Endothelial cell of umbilical vein (primary cell): Measurements from ENCODE around the gene DSCAML1. TPM values are rescaled to one million over a fixed set of nuclear protein-coding genes. Genes with fewer than 3 reads are reported as not detected.

Experiments
- BruUV-seq: library from RNA; stranded (reverse); fragments of 400-500 nt; replicated peaks from 2 replicates; lab custom pipeline; 2021; lab: Mats Ljungman, UMichigan
- CTCF ChIA-PET: fragments of 300-600, 350-600 bp; sonication (Branson Sonifier 250); formaldehyde crosslinking; loops from one replicate; lab custom pipeline; 2021; ENCODE audit warnings: antibody characterized with exemption, inconsistent platforms; lab: Charles Lee
- POLR2A ChIA-PET: fragments of 300-600, 350-600 bp; sonication (Branson Sonifier 250); formaldehyde crosslinking; loops from one replicate; lab custom pipeline; 2021; ENCODE audit warnings: antibody characterized with exemption, inconsistent platforms; lab: Charles Lee
- DNase-seq: peaks from one replicate; pipeline ENCODE4 v3.0.0-alpha.2; 2011; ENCODE audit warnings: low read depth, low spot score
- FAIRE-seq: peaks from 2 replicates; lab custom pipeline; 2011; peaks lifted over from hg19 to GRCh38; lab: Jason Lieb, UNC
- H2AFZ ChIP-seq: 2 replicates; pipeline ENCODE4 v1.6.0; 2012; ENCODE audit warnings: low read depth, low read length, control low read depth, inconsistent platforms
- H3K27ac ChIP-seq: 2 replicates; pipeline ENCODE4 v1.5.1; 2011; ENCODE audit warnings: low read depth, mild to moderate bottlenecking, control low read depth, low read length, moderate library complexity; ENCODE audit not compliant: insufficient read depth
- H3K27me3 ChIP-seq, 2 experiments: 2 replicates each; pipeline versions ENCODE4 v1.6.0 to v1.6.1; 2011; ENCODE audit warnings: low read length in 2 of 2, mixed read lengths in 1 of 2; ENCODE audit not compliant: control insufficient read depth in 2 of 2, insufficient read depth in 2 of 2
- H3K36me3 ChIP-seq, 2 experiments: 2 replicates in 1 of 2; 3 replicates in 1 of 2; pipeline ENCODE4 v1.5.1; 2011; ENCODE audit warnings: low read length in 2 of 2, mild to moderate bottlenecking in 1 of 2, moderate library complexity in 1 of 2; ENCODE audit not compliant: control insufficient read depth in 2 of 2, insufficient read depth in 2 of 2; ENCODE audit errors: extremely low read depth in 1 of 2
- H3K4me1 ChIP-seq: 3 replicates; pipeline ENCODE4 v1.5.1; 2011; ENCODE audit warnings: mild to moderate bottlenecking, low read length; ENCODE audit not compliant: control insufficient read depth, insufficient read depth; ENCODE audit errors: extremely low read depth
- H3K4me2 ChIP-seq: 2 replicates; pipeline ENCODE4 v1.6.1; 2011; ENCODE audit warnings: low read length, control low read depth, mixed read lengths; ENCODE audit not compliant: insufficient read depth
- H3K4me3 ChIP-seq, 3 experiments: fragments of 200-600 bp in 1 of 3; sonication (generic), shearing (Covaris generic) in 1 of 3; replicated peaks in 1 of 3; 2 replicates each; pipeline ENCODE4 v1.5.1; 2011 to 2016; ENCODE audit warnings: control low read depth in 3 of 3, low read length in 3 of 3, mild to moderate bottlenecking in 2 of 3, inconsistent platforms in 1 of 3, low read depth in 1 of 3, moderate library complexity in 1 of 3; ENCODE audit not compliant: insufficient read depth in 1 of 3
- H3K79me2 ChIP-seq: 2 replicates; pipeline ENCODE4 v1.6.0; 2012; ENCODE audit warnings: low read length, inconsistent platforms; ENCODE audit not compliant: control insufficient read depth, insufficient read depth
- H3K9ac ChIP-seq: replicated peaks from 2 replicates; pipeline ENCODE3; 2011; ENCODE audit warnings: low read length, control low read depth; ENCODE audit not compliant: insufficient read depth; ENCODE audit errors: extremely low read depth
- H3K9me1 ChIP-seq: replicated peaks from 3 replicates; pipeline ENCODE4 v1.6.0; 2011; ENCODE audit warnings: mild to moderate bottlenecking, low read length; ENCODE audit not compliant: control insufficient read depth, insufficient read depth; ENCODE audit errors: extremely low read depth
- H3K9me3 ChIP-seq: replicated peaks from 2 replicates; pipeline ENCODE4 v1.5.1; 2012; ENCODE audit warnings: low read length, inconsistent platforms; ENCODE audit not compliant: control insufficient read depth, insufficient read depth
- H4K20me1 ChIP-seq: replicated peaks from 2 replicates; pipeline ENCODE3; 2011; ENCODE audit warnings: mild to moderate bottlenecking, low read length; ENCODE audit not compliant: control insufficient read depth, insufficient read depth; ENCODE audit errors: extremely low read depth
- CTCF ChIP-seq, 2 donors: IDR thresholded peaks; 1 replicate in 1 of 2; 2 replicates in 1 of 2; pipeline ENCODE4 v1.5.1; 2011; ENCODE audit warnings: low read length in 2 of 2, mild to moderate bottlenecking in 2 of 2, moderate library complexity in 2 of 2, control low read depth in 1 of 2, inconsistent platforms in 1 of 2, low read depth in 1 of 2; ENCODE audit not compliant: insufficient read depth in 1 of 2; ENCODE audit errors: extremely low read depth in 1 of 2
- EZH2 ChIP-seq: IDR thresholded peaks from 2 replicates; pipeline ENCODE4 v1.6.1; 2012; ENCODE audit warnings: borderline replicate concordance, low read depth, mild to moderate bottlenecking, moderate library complexity, low read length, inconsistent platforms; ENCODE audit not compliant: severe bottlenecking
- FOS ChIP-seq: IDR thresholded peaks from 2 replicates; pipeline ENCODE4 v1.6.1; 2011; ENCODE audit warnings: mild to moderate bottlenecking, low read length, moderate library complexity, borderline replicate concordance; ENCODE audit not compliant: insufficient read depth
- dilution Hi-C: fragments of 300-500 bp; cut with MboI; formaldehyde crosslinking; loops from one replicate; pipeline ENCODE4 v1.15.0; 2019; ENCODE audit warnings: low sequenced_read_pairs; ENCODE audit not compliant: extremely low pct_ligation_motif_present
- intact Hi-C: fragments of 100-400 bp; cut with micrococcal nuclease; formaldehyde crosslinking; loops from one replicate; pipeline ENCODE4 v1.10.0; 2022
- polyA plus RNA-seq, 4 experiments: library from polyadenylated mRNA; depleted of rRNA in 3 of 4; stranded (reverse) in 3 of 4; unstranded in 1 of 4; fragments of >200 nt; gene quantifications; 2 replicates each; pipeline versions ENCODE4 v1.2.1 to v1.2.3, GENCODE V29; 2011 to 2012; ENCODE audit warnings: missing spikeins in 1 of 4
- total RNA-seq: library from RNA; stranded (reverse); gene quantifications from 2 replicates; pipeline ENCODE4 v1.2.3, GENCODE V29; 2021

Gene DSCAML1
- total and polyA plus RNA-seq, 2 donors (not counting 3 experiments of a cell fraction or from before 2014, with no cell fraction given) = not detected

- intact Hi-C loops = loop anchor here (1.0 to 10.0 kb wide), 5 partner anchors 25 to 585 kb away; partner anchors contain the start of genes PCSK7 and RNF214
- Histone ChIP-seq H3K4me3 (no peak overlapping the region), H2AFZ (no peak overlapping the region), H3K27ac (peak overlapping the region; percentile 65), H3K79me2 (no peaks in the 10 kb centered on the region), H3K4me2 (no peak overlapping the region), H3K27me3 (no peaks in the 10 kb centered on the region), H3K36me3 (no peaks in the 10 kb centered on the region), H3K9me1 (no peaks in the 10 kb centered on the region), H3K4me1 (peaks cover 30% of the 10 kb centered on the region), H3K9ac (no peak overlapping the region), H4K20me1 (no peaks in the 10 kb centered on the region), H3K9me3 (no peaks in the 10 kb centered on the region)
- TF ChIP-seq CTCF (IDR thresholded peaks at IDR 0.05; ENCODE audit: extremely low read depth in 1 of 2, insufficient read depth in 1 of 2, low read depth in 1 of 2, low read length in 2 of 2) (peak; percentile 79 to 85), FOS (no peak), EZH2 (no peak)
- POLR2A ChIA-PET = interaction anchor here (1.6 kb wide), 1 partner anchor 127 kb away, joined by 4 read pairs; no protein-coding TSS in a partner anchor
- peak; percentile 80 for DNase-seq
- CTCF ChIA-PET = interaction anchor here (0.7 to 12.2 kb wide), 30 partner anchors 9 to 394 kb away, joined by 3 to 520 read pairs (median 5); partner anchors contain the start of genes IL10RA and TMPRSS13
- no TSS peak for BruUV-seq
- dilution Hi-C loops = no loop called here
- peak; percentile 87 for FAIRE-seq
Observed at GRCh38 chr11:117819096-117820040, 22.4 kb upstream of the DSCAML1 start.
